ENCODE results near the gene CEP135. TPM values are rescaled to one million over a fixed set of nuclear protein-coding genes. Genes with fewer than 3 reads are reported as not detected.

Gene CEP135
- total RNA-seq, 3 donors from 2014 or later = 4.8 to 12.1 (median 8.5) TPM

DNA sequence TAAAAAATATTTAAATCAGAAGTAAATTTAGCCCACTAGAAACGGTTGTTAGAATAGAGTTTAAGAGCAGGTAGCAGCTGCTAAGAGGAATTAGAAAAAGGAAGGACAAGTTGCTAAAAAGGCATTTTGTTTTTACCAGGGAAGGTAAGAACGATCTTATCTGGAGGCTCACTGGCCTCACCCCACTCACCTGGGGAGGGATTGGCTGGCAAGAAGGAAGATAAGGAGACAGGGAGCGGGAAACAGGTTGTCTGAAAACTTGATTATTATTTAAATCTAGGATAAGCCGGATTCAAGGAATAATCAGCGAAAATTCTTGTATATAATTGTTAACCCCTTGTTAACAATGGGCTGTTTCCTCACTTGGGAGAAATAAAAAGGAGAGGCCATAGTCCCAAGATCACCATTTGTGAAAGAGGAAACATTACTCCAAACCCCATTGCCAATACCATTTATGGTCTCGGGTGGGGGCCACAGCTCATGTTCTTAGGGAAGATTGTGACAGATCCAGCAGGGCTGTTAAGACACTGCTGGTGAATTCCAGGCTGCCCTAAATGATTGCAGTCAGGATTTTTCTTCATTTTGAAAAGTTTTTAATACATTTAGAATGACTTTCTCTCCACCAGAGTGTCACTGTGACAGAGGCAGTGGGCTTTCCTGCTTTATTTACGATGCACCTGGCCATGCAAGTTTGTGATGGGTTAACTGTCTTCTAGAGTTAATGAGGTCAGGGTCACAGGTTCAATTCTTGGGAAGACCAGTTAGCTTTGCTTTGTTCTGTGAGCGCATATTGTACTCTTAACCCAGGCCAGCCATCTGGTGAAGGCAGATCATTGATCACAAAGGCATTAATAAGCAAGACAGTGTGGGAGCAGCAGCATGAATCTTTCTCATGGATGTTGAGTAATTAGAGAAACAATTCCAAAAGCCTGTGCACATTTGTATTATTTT, 106.6 kb downstream of the CEP135 start:
- Histone ChIP-seq H3K36me3 (no peaks in the 10 kb centered on the region), H3K27ac (no peak overlapping the region), H3K9me3 (no peaks in the 10 kb centered on the region), H3K4me3 (no peak overlapping the region), H3K4me1 (no peaks in the 10 kb centered on the region), H3K27me3 (peaks cover 0 to 30% of the 10 kb centered on the region in 2 donors)
- DNase-seq (ENCODE audit: low spot score in 2 of 2) = no peak
- intact Hi-C loops (cut with DNase I; ENCODE audit: low total_unique reads) = loop anchor here (2.0 kb wide), 1 partner anchor 21 kb away; no protein-coding TSS in a partner anchor
- TF ChIP-seq POLR2AphosphoS5 (IDR thresholded peaks at IDR 0.05) (no peak), POLR2A (IDR thresholded peaks at IDR 0.05) (no peak), CTCF (IDR thresholded peaks at IDR 0.05) (no peak)

- no peak overlapping the region for H3K4me3 ChIP-seq
- intact Hi-C loops (cut with DNase I; ENCODE audit: low total_unique reads) = loop anchor here (2.0 kb wide), 1 partner anchor 21 kb away; no protein-coding TSS in a partner anchor
- no peak for DNase-seq (ENCODE audit: low spot score in 2 of 2)
- TF ChIP-seq CTCF (IDR thresholded peaks at IDR 0.05) (no peak), POLR2AphosphoS5 (IDR thresholded peaks at IDR 0.05) (no peak), POLR2A (IDR thresholded peaks at IDR 0.05) (no peak)
- peaks cover 0 to 30% of the 10 kb centered on the region in 2 donors for H3K27me3 ChIP-seq
- no peaks in the 10 kb centered on the region for H3K4me1 ChIP-seq
- no peaks in the 10 kb centered on the region for H3K36me3 ChIP-seq
- no peaks in the 10 kb centered on the region for H3K9me3 ChIP-seq
- no peak overlapping the region for H3K27ac ChIP-seq
Measured at GRCh38 chr4:56055991-56056390, 107.2 kb downstream of the CEP135 start.

- intact Hi-C loops (cut with DNase I; ENCODE audit: low total_unique reads) = no loop called here
- H3K27me3 ChIP-seq = peaks cover 0 to 14% of the 10 kb centered on the region in 2 donors
Measured at GRCh38 chr4:56058555-56058954, 109.8 kb downstream of the CEP135 start.

DNA sequence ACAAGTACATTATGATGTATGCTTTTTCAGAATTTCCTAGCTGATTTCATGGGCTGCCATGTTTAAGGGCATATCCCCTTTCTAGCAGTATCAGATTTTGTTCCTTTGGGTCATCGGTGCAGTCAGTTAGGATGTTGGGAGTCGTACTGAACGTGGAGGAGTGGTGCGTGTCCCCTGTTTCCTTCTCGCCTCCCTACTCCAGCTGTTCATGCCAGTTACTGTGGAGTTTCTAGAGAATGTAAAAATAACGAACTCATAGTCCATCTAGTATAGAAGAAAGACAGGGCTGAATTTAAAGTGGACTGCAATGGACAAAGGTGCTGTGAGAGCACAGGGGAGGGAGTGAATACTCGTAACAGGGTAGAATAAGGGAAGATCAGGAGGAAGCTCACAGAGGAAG, 111.3 kb downstream of the CEP135 start:
- Histone ChIP-seq H3K9me3 (no peaks in the 10 kb centered on the region), H3K27me3 (peaks cover 0 to 4% of the 10 kb centered on the region in 2 donors), H3K4me3 (no peak overlapping the region), H3K27ac (no peak overlapping the region), H3K36me3 (no peaks in the 10 kb centered on the region), H3K4me1 (no peaks in the 10 kb centered on the region)
- intact Hi-C loops (cut with DNase I; ENCODE audit: low total_unique reads) = no loop called here
- DNase-seq (ENCODE audit: low spot score in 2 of 2) = no peak
- TF ChIP-seq CTCF (IDR thresholded peaks at IDR 0.05) = no peak
- no peak for TF ChIP-seq POLR2AphosphoS5 (IDR thresholded peaks at IDR 0.05)
- no peak for TF ChIP-seq POLR2A (IDR thresholded peaks at IDR 0.05)

More at GRCh38 chr4:56058555-56058954, 109.8 kb downstream of the CEP135 start:
- DNase-seq (ENCODE audit: low spot score in 2 of 2) = no peak
- Histone ChIP-seq H3K4me1 (no peaks in the 10 kb centered on the region), H3K27ac (no peak overlapping the region), H3K4me3 (no peak overlapping the region), H3K9me3 (no peaks in the 10 kb centered on the region), H3K36me3 (no peaks in the 10 kb centered on the region)
- no peak for TF ChIP-seq CTCF (IDR thresholded peaks at IDR 0.05)
- TF ChIP-seq POLR2AphosphoS5 (IDR thresholded peaks at IDR 0.05) = no peak
- no peak for TF ChIP-seq POLR2A (IDR thresholded peaks at IDR 0.05)

DNA sequence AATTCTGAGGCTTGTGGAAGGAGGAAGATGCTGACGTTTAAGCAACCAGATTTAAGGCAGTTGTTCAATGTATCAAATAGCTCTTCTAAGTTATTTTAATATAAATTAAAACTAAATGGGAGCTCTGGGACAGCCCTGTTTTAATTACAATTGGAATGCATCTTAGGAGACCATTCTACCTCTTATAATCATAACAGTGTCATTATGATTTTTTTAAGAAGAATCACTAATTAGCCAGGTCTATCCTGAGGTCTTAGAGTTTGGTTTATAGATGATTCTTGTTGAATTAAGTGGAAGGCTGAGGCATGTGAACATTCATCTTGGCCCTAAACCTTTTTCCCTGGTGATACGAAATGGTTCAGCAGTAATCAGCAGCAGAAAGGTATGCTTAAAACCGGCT, 113.4 kb downstream of the CEP135 start:
- Histone ChIP-seq H3K4me1 (no peaks in the 10 kb centered on the region), H3K27ac (no peak overlapping the region), H3K4me3 (no peak overlapping the region), H3K27me3 (no peaks in the 10 kb centered on the region), H3K9me3 (no peaks in the 10 kb centered on the region), H3K36me3 (no peaks in the 10 kb centered on the region)
- DNase-seq (ENCODE audit: low spot score in 2 of 2) = no peak
- intact Hi-C loops (cut with DNase I; ENCODE audit: low total_unique reads) = no loop called here
- TF ChIP-seq POLR2A (IDR thresholded peaks at IDR 0.05) (no peak), CTCF (IDR thresholded peaks at IDR 0.05) (no peak), POLR2AphosphoS5 (IDR thresholded peaks at IDR 0.05) (no peak)

All from breast epithelium (tissue), 4 donors.